GM12878 (cell line): ENCODE data around the gene MCOLN1. TPM values are rescaled to one million over a fixed set of nuclear protein-coding genes. Genes with fewer than 3 reads are reported as not detected.
"Not testable (repeated sequence)": the region's sequence is repeated elsewhere in the genome, so short reads cannot be mapped to it uniquely, and the experiment has no call there.

Source experiments
- ATAC-seq: fragments of 200-7000 bp; cut with Tn5 transposase; 3 replicates; pipeline ENCODE4 v1.9.1; 2020; ENCODE audit warnings: mild to moderate bottlenecking, moderate library complexity
- BruUV-seq: library from RNA; stranded (reverse); fragments of 400-500 nt; replicated peaks from 2 replicates; lab custom pipeline; 2021; lab: Mats Ljungman, UMichigan
- CTCF ChIA-PET: fragments of 300-600 bp; sonication (Branson Sonifier 250); formaldehyde crosslinking; extraction: SDS; loops from one replicate; lab custom pipeline; 2021; ENCODE audit warnings: inconsistent platforms; lab: Yijun Ruan, JAX
- POLR2A ChIA-PET: fragments of 350-600 bp; formaldehyde crosslinking; extraction: SDS; loops from one replicate; lab custom pipeline; 2021; ENCODE audit warnings: inconsistent platforms; lab: Charles Lee
- RAD21 ChIA-PET: fragments of 300-600 bp; sonication (Branson Sonifier 250); formaldehyde crosslinking; loops from one replicate; lab custom pipeline; 2023; ENCODE audit warnings: antibody characterized with exemption; ENCODE audit not compliant: unreplicated experiment; lab: Charles Lee
- SMC1A ChIA-PET: fragments of 300-600 bp; sonication (Branson Sonifier 250); formaldehyde crosslinking; loops from one replicate; lab custom pipeline; 2023; ENCODE audit not compliant: unreplicated experiment, uncharacterized antibody; lab: Charles Lee
- DNase-seq: peaks from one replicate; pipeline ENCODE4 v3.0.0-alpha.2; 2011; ENCODE audit warnings: low read depth, low spot score
- FAIRE-seq: peaks from 3 replicates; lab custom pipeline; 2011; peaks lifted over from hg19 to GRCh38; lab: Jason Lieb, UNC
- H2AFZ ChIP-seq: 2 replicates; pipeline ENCODE4 v1.6.0; 2011; ENCODE audit warnings: low read depth, low read length, control low read depth; ENCODE audit not compliant: control insufficient read depth
- H3K27ac ChIP-seq: 2 replicates; pipeline ENCODE4 v1.5.1; 2011; ENCODE audit warnings: control low read depth; ENCODE audit not compliant: control insufficient read depth, insufficient read depth
- H3K27me3 ChIP-seq, 2 experiments: replicated peaks in 1 of 2; 2 replicates each; pipeline versions ENCODE4 v1.6.0 to v1.6.1; 2011; ENCODE audit warnings: low read length in 1 of 2; ENCODE audit not compliant: control insufficient read depth in 2 of 2, insufficient read depth in 2 of 2
- H3K36me3 ChIP-seq, 2 experiments: 2 replicates each; pipeline ENCODE4 v1.5.1; 2011; ENCODE audit warnings: low read length in 1 of 2; ENCODE audit not compliant: control insufficient read depth in 2 of 2, insufficient read depth in 2 of 2
- H3K4me1 ChIP-seq: 2 replicates; pipeline ENCODE4 v1.6.1; 2011; ENCODE audit warnings: mild to moderate bottlenecking, low read length, moderate library complexity, mixed read lengths; ENCODE audit not compliant: control insufficient read depth, insufficient read depth
- H3K4me2 ChIP-seq: 2 replicates; pipeline ENCODE4 v1.6.0; 2011; ENCODE audit warnings: control low read depth; ENCODE audit not compliant: control insufficient read depth, insufficient read depth
- H3K4me3 ChIP-seq: fragments of 200-600 bp; sonication (generic); 2 replicates; pipeline ENCODE4 v1.5.1; 2016
- H3K79me2 ChIP-seq: 2 replicates; pipeline ENCODE4 v1.6.0; 2011; ENCODE audit warnings: low read length; ENCODE audit not compliant: control insufficient read depth, insufficient read depth
- H3K9ac ChIP-seq: 2 replicates; pipeline ENCODE4 v1.8.0; 2011; ENCODE audit warnings: low read length, control low read depth, mixed read lengths; ENCODE audit not compliant: control insufficient read depth, insufficient read depth
- H3K9me3 ChIP-seq: replicated peaks from 3 replicates; pipeline ENCODE4 v1.5.1; 2011; ENCODE audit warnings: mild to moderate bottlenecking, low read length; ENCODE audit not compliant: control insufficient read depth, insufficient read depth
- H4K20me1 ChIP-seq: 2 replicates; pipeline ENCODE4 v1.6.0; 2011; ENCODE audit not compliant: control insufficient read depth, insufficient read depth
- CHD1 ChIP-seq: IDR thresholded peaks from 2 replicates; pipeline ENCODE4 v1.6.1; 2012; ENCODE audit warnings: low read depth, low read length, improper control_type of control experiment
- EGR1 ChIP-seq, 2 experiments: IDR thresholded peaks; 1 replicate in 1 of 2; 2 replicates in 1 of 2; pipeline ENCODE4 v1.6.1; 2011 to 2012; ENCODE audit warnings: low read depth in 2 of 2, low read length in 2 of 2, borderline replicate concordance in 1 of 2, mild to moderate bottlenecking in 1 of 2, moderate library complexity in 1 of 2
- GABPA ChIP-seq: IDR thresholded peaks from 2 replicates; pipeline ENCODE4 v1.6.1; 2014; ENCODE audit warnings: antibody characterized with exemption, low read depth, mild to moderate bottlenecking, inconsistent platforms
- KLF5 ChIP-seq: fragments of 450-650 bp; IDR thresholded peaks from 2 replicates; pipeline ENCODE4 v1.6.1; 2014; ENCODE audit warnings: mild to moderate bottlenecking; ENCODE audit not compliant: partially characterized antibody
- LARP7 ChIP-seq: fragments of 450-650 bp; IDR thresholded peaks from 2 replicates; pipeline ENCODE4 v1.6.1; 2017; ENCODE audit warnings: mild to moderate bottlenecking
- TBL1XR1 ChIP-seq: IDR thresholded peaks from 2 replicates; pipeline ENCODE4 v1.6.1; 2012; ENCODE audit warnings: low read depth, low read length, improper control_type of control experiment
- YY1 ChIP-seq: IDR thresholded peaks from 2 replicates; pipeline ENCODE4 v1.6.1; 2011; ENCODE audit warnings: low read depth, mild to moderate bottlenecking, low read length
- ZBTB40 ChIP-seq: fragments of 450-650 bp; IDR thresholded peaks from 2 replicates; pipeline ENCODE4 v1.6.1; 2016; ENCODE audit warnings: mild to moderate bottlenecking, moderate library complexity, borderline replicate concordance
- WGBS: methylation state at CpG from one replicate; pipeline ENCODE4 v1.1.6; 2016; ENCODE audit warnings: low lambda C conversion rate; ENCODE audit not compliant: insufficient replicate concordance, insufficient coverage; ENCODE audit errors: missing lambda C conversion rate; 5-methylcytosine and 5-hydroxymethylcytosine counted together
- in situ Hi-C: fragments of 300-500 bp; cut with MboI; formaldehyde crosslinking; loops from 9 replicates; pipeline ENCODE4 v1.14.3; 2018; ENCODE audit warnings: mixed read lengths
- intact Hi-C: fragments of 100-400 bp; cut with micrococcal nuclease; formaldehyde crosslinking; loops from one replicate; pipeline ENCODE4 v1.14.2; 2022; ENCODE audit not compliant: unreplicated experiment
- polyA plus RNA-seq, 11 experiments: library from polyadenylated mRNA; depleted of rRNA in 4 of 11; unstranded in 6 of 11; stranded (reverse) in 5 of 11; fragments of >200 nt; fragmentation: Nextera tagmentation in 4 of 11; fragmentation: Illumina TruSeq in 1 of 11; extraction: Ambion mirVana in 4 of 11; extraction: Trizol in 1 of 11; gene quantifications; 1 replicate in 1 of 11; 2 replicates in 10 of 11; pipeline versions ENCODE4 v1.2.1 to v1.2.3, GENCODE V29; 2011 to 2016; ENCODE audit warnings: inconsistent platforms in 2 of 11, missing spikeins in 2 of 11, low read depth in 1 of 11
- total RNA-seq, 4 experiments: library from RNA; depleted of rRNA in 3 of 4; stranded (reverse); fragments of >200 nt in 3 of 4; fragmentation: Illumina TruSeq in 1 of 4; extraction: Trizol in 1 of 4; gene quantifications; 2 replicates each; pipeline versions ENCODE4 v1.2.1 to v1.2.3, GENCODE V29; 2013 to 2021

Gene MCOLN1
- total and polyA plus RNA-seq, 10 of the 15 experiments (the other 5 are each of a cell fraction or from before 2014, with no cell fraction given), result 0.42 to 15.6 (median 4.9) TPM

- ChIA-PET POLR2A (interaction anchor here (0.7 to 5.1 kb wide), 3 partner anchors 11 to 93 kb away, joined by 3 to 28 read pairs (median 8); partner anchors contain the start of genes MCOLN1, PET100 and XAB2), CTCF (no interaction called here)
Measured at GRCh38 chr19:7535998-7536695, 13.7 kb downstream of the MCOLN1 start.

DNA sequence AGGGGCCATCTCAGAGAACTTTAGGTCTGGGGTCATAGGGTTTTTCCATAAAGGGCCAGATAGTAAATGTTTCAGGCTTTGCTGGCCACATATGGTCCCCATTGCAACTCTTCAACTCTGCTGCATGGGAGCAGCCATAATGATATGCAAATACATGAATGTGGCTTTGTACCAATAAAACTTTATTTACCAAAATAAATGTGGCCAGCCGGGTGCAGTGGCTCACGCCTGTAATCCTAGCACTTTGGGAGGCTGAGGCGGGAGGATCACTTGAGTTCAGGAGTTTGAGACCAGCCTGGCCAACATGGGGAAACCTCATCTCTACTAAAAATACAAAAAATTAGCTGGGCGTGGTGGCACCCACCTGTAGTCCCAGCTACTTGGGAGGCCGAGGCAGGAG is 16.6 kb downstream of the MCOLN1 start:
- in situ Hi-C loops, H3K79me2 ChIP-seq, H3K4me2 ChIP-seq, DNase-seq, H4K20me1 ChIP-seq, H3K4me3 ChIP-seq, H2AFZ ChIP-seq, H3K27ac ChIP-seq, ATAC-seq, H3K36me3 ChIP-seq, H3K4me1 ChIP-seq, SMC1A ChIA-PET, H3K9me3 ChIP-seq, intact Hi-C loops, FAIRE-seq, H3K27me3 ChIP-seq, H3K9ac ChIP-seq, RAD21 ChIA-PET, BruUV-seq: not testable (repeated sequence)
- POLR2A ChIA-PET, result interaction anchor here (0.6 kb wide), 1 partner anchor 166 kb away, joined by 5 read pairs; no protein-coding TSS in a partner anchor
- CTCF ChIA-PET, result interaction anchor here (0.5 kb wide), 1 partner anchor 185 kb away, joined by 4 read pairs; no protein-coding TSS in a partner anchor
- peak; percentile 73 for TF ChIP-seq ZBTB40
- whole genome bisulfite sequencing, result 98% methylated on average over 5 of the region's 5 CpGs

More at GRCh38 chr19:7535998-7536695, 13.7 kb downstream of the MCOLN1 start:
- ATAC-seq, result peak; percentile 10
- Histone ChIP-seq H3K27me3 (no peaks in the 10 kb centered on the region), H3K4me1 (peaks cover 4% of the 10 kb centered on the region), H3K9ac (peak overlapping the region; percentile 78), H3K36me3 (peaks cover 0 to 6% of the 10 kb centered on the region in 2 experiments; a peak in 3 of 4 replicates), H3K9me3 (no peaks in the 10 kb centered on the region), H3K79me2 (peaks cover 10% of the 10 kb centered on the region), H4K20me1 (no peaks in the 10 kb centered on the region), H3K4me3 (peak overlapping the region; percentile 93), H2AFZ (peak overlapping the region; percentile 90), H3K4me2 (peak overlapping the region; percentile 89), H3K27ac (peak overlapping the region; percentile 45)
- intact Hi-C loops, result no loop called here
- ChIA-PET RAD21 (interaction anchor here (1.0 to 1.7 kb wide), 4 partner anchors 14 to 182 kb away, joined by 3 to 4 read pairs (median 4); partner anchors contain the start of gene MCOLN1), SMC1A (interaction anchor here (1.2 kb wide), 1 partner anchor 32 kb away, joined by 4 read pairs; no protein-coding TSS in a partner anchor)
- TF ChIP-seq TBL1XR1 (no peak), YY1 (0 out of 2 replicates have a peak, but pooled peaks have one; percentile 22), LARP7 (peak; percentile 13; the same call in 1 of the 2 replicates), GABPA (0 out of 2 replicates have a peak, but pooled peaks have one; percentile 21), KLF5 (peak; percentile 8), EGR1 (IDR thresholded peaks at IDR 0.05; ENCODE audit: borderline replicate concordance in 1 of 2, low read depth in 2 of 2, low read length in 2 of 2) (peak in 1 of 2 experiments; percentile 22; a peak in 1 of 3 replicates), CHD1 (no peak)
- no TSS peak for BruUV-seq
- whole genome bisulfite sequencing, result 7% methylated on average over 30 of the region's 30 CpGs
- in situ Hi-C loops, result no loop called here
- no peak for FAIRE-seq
- no peak for DNase-seq
